Measurements from ENCODE around the gene CADPS2.

DNA sequence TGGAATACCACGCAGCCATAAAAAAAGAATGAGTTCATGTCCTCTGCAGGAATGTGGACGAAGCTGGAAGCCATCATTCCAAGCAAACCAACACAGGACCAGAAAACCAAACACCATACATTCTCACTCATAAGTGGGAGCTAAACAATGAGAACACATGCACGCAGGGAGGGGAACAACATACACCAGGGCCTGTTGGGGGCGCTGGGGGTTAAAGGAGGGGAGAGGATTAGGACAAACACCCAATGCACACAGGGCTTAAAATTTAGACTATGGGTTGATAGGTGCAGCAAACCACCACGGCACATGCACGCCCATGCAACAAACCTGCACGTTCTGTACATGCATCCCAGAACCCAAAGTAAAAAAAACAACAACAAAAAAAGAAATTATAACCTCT is 210.6 kb downstream of the CADPS2 start:
- TF ChIP-seq, protein P1, sequence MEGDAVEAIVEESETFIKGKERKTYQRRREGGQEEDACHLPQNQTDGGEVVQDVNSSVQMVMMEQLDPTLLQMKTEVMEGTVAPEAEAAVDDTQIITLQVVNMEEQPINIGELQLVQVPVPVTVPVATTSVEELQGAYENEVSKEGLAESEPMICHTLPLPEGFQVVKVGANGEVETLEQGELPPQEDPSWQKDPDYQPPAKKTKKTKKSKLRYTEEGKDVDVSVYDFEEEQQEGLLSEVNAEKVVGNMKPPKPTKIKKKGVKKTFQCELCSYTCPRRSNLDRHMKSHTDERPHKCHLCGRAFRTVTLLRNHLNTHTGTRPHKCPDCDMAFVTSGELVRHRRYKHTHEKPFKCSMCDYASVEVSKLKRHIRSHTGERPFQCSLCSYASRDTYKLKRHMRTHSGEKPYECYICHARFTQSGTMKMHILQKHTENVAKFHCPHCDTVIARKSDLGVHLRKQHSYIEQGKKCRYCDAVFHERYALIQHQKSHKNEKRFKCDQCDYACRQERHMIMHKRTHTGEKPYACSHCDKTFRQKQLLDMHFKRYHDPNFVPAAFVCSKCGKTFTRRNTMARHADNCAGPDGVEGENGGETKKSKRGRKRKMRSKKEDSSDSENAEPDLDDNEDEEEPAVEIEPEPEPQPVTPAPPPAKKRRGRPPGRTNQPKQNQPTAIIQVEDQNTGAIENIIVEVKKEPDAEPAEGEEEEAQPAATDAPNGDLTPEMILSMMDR (conservative IDR thresholded peaks at IDR 0.05 in 1 of 2, IDR thresholded peaks at IDR 0.05 in 1 of 2; ENCODE audit: low read depth in 1 of 2, low read length in 2 of 2), result no peak
- TF ChIP-seq EZH2 (IDR thresholded peaks at IDR 0.05; ENCODE audit: low read length, missing control alignments), result no peak
